ENCODE results near the gene SLC6A12.

Gene SLC6A12

GRCh38 chr12:174124-174523 is 39.8 kb downstream of the SLC6A12 start:
- Histone ChIP-seq H3K9me3 (ENCODE audit: control insufficient read depth, low read length) (no peaks in the 10 kb centered on the region), H3K27me3 (ENCODE audit: control insufficient read depth, insufficient read depth, low read length, poor library complexity, severe bottlenecking) (no peaks in the 10 kb centered on the region), H3K4me3 (ENCODE audit: insufficient read depth, low read depth, low read length) (no peak overlapping the region), H3K4me1 (ENCODE audit: control insufficient read depth, insufficient read depth, low read length) (peaks cover 43% of the 10 kb centered on the region), H3K36me3 (ENCODE audit: control insufficient read depth, insufficient read depth, low read length) (no peaks in the 10 kb centered on the region), H3K27ac (ENCODE audit: insufficient read depth, low read depth, low read length, poor library complexity, severe bottlenecking) (no peak overlapping the region)
- WGBS, 2 experiments, result 73 to 81% methylated on average over 6 of the region's 6 CpGs

- H3K4me3 ChIP-seq (ENCODE audit: insufficient read depth, low read depth, low read length), result no peak overlapping the region
- H3K36me3 ChIP-seq (ENCODE audit: control insufficient read depth, insufficient read depth, low read length), result no peaks in the 10 kb centered on the region
- no peaks in the 10 kb centered on the region for H3K9me3 ChIP-seq (ENCODE audit: control insufficient read depth, low read length)
- H3K4me1 ChIP-seq (ENCODE audit: control insufficient read depth, insufficient read depth, low read length), result peaks cover 44% of the 10 kb centered on the region
- no peak overlapping the region for H3K27ac ChIP-seq (ENCODE audit: insufficient read depth, low read depth, low read length, poor library complexity, severe bottlenecking)
- WGBS, 2 experiments, result 83 to 85% methylated on average over 15 of the region's 15 CpGs
- no peaks in the 10 kb centered on the region for H3K27me3 ChIP-seq (ENCODE audit: control insufficient read depth, insufficient read depth, low read length, poor library complexity, severe bottlenecking)
These were observed 41.2 kb downstream of the SLC6A12 start for GRCh38 chr12:172732-173161.

GRCh38 chr12:171743-172676 is 41.9 kb downstream of the SLC6A12 start:
- 74 to 77% methylated on average over 18 of the region's 18 CpGs for WGBS, 2 experiments
- H3K27ac ChIP-seq (ENCODE audit: insufficient read depth, low read depth, low read length, poor library complexity, severe bottlenecking), result no peak overlapping the region
- H3K9me3 ChIP-seq (ENCODE audit: control insufficient read depth, low read length), result no peaks in the 10 kb centered on the region
- peaks cover 49% of the 10 kb centered on the region for H3K4me1 ChIP-seq (ENCODE audit: control insufficient read depth, insufficient read depth, low read length)
- H3K4me3 ChIP-seq (ENCODE audit: insufficient read depth, low read depth, low read length), result no peak overlapping the region
- H3K36me3 ChIP-seq (ENCODE audit: control insufficient read depth, insufficient read depth, low read length), result no peaks in the 10 kb centered on the region
- no peaks in the 10 kb centered on the region for H3K27me3 ChIP-seq (ENCODE audit: control insufficient read depth, insufficient read depth, low read length, poor library complexity, severe bottlenecking)

GRCh38 chr12:171276-171675 is 42.7 kb downstream of the SLC6A12 start:
- H3K27ac ChIP-seq (ENCODE audit: insufficient read depth, low read depth, low read length, poor library complexity, severe bottlenecking), result no peak overlapping the region
- H3K27me3 ChIP-seq (ENCODE audit: control insufficient read depth, insufficient read depth, low read length, poor library complexity, severe bottlenecking), result no peaks in the 10 kb centered on the region
- 81 to 83% methylated on average over 10 of the region's 10 CpGs for WGBS, 2 experiments
- H3K4me3 ChIP-seq (ENCODE audit: insufficient read depth, low read depth, low read length), result no peak overlapping the region
- H3K9me3 ChIP-seq (ENCODE audit: control insufficient read depth, low read length), result no peaks in the 10 kb centered on the region
- peaks cover 49% of the 10 kb centered on the region for H3K4me1 ChIP-seq (ENCODE audit: control insufficient read depth, insufficient read depth, low read length)
- H3K36me3 ChIP-seq (ENCODE audit: control insufficient read depth, insufficient read depth, low read length), result no peaks in the 10 kb centered on the region

- peaks cover 49% of the 10 kb centered on the region for H3K4me1 ChIP-seq (ENCODE audit: control insufficient read depth, insufficient read depth, low read length)
- WGBS, 2 experiments, result 52 to 54% methylated on average over 29 of the region's 29 CpGs
- no peaks in the 10 kb centered on the region for H3K36me3 ChIP-seq (ENCODE audit: control insufficient read depth, insufficient read depth, low read length)
- H3K4me3 ChIP-seq (ENCODE audit: insufficient read depth, low read depth, low read length), result no peak overlapping the region
- no peaks in the 10 kb centered on the region for H3K27me3 ChIP-seq (ENCODE audit: control insufficient read depth, insufficient read depth, low read length, poor library complexity, severe bottlenecking)
- peak overlapping the region; percentile 67 for H3K27ac ChIP-seq (ENCODE audit: insufficient read depth, low read depth, low read length, poor library complexity, severe bottlenecking)
- H3K9me3 ChIP-seq (ENCODE audit: control insufficient read depth, low read length), result no peaks in the 10 kb centered on the region
These were observed 43.4 kb downstream of the SLC6A12 start for GRCh38 chr12:170371-171225.

- WGBS, 2 experiments, result 70 to 71% methylated on average over 17 of the region's 17 CpGs
- Histone ChIP-seq H3K27me3 (ENCODE audit: control insufficient read depth, insufficient read depth, low read length, poor library complexity, severe bottlenecking) (no peaks in the 10 kb centered on the region), H3K27ac (ENCODE audit: insufficient read depth, low read depth, low read length, poor library complexity, severe bottlenecking) (peak overlapping the region; percentile 67)
These were observed 44.2 kb downstream of the SLC6A12 start for GRCh38 chr12:169528-170370.

GRCh38 chr12:168763-169525 is 45.0 kb downstream of the SLC6A12 start:
- Histone ChIP-seq H3K36me3 (ENCODE audit: control insufficient read depth, insufficient read depth, low read length) (no peaks in the 10 kb centered on the region), H3K4me3 (ENCODE audit: insufficient read depth, low read depth, low read length) (no peak overlapping the region), H3K4me1 (ENCODE audit: control insufficient read depth, insufficient read depth, low read length) (peaks cover 63% of the 10 kb centered on the region), H3K9me3 (ENCODE audit: control insufficient read depth, low read length) (no peaks in the 10 kb centered on the region), H3K27me3 (ENCODE audit: control insufficient read depth, insufficient read depth, low read length, poor library complexity, severe bottlenecking) (no peaks in the 10 kb centered on the region), H3K27ac (ENCODE audit: insufficient read depth, low read depth, low read length, poor library complexity, severe bottlenecking) (no peak overlapping the region)
- 60 to 61% methylated on average over 21 to 22 of the region's 22 CpGs for WGBS, 2 experiments

More at GRCh38 chr12:169528-170370, 44.2 kb downstream of the SLC6A12 start:
- no peaks in the 10 kb centered on the region for H3K36me3 ChIP-seq (ENCODE audit: control insufficient read depth, insufficient read depth, low read length)
- H3K9me3 ChIP-seq (ENCODE audit: control insufficient read depth, low read length), result no peaks in the 10 kb centered on the region
- H3K4me1 ChIP-seq (ENCODE audit: control insufficient read depth, insufficient read depth, low read length), result peaks cover 55% of the 10 kb centered on the region
- H3K4me3 ChIP-seq (ENCODE audit: insufficient read depth, low read depth, low read length), result no peak overlapping the region

- peaks cover 60% of the 10 kb centered on the region for H3K4me1 ChIP-seq (ENCODE audit: control insufficient read depth, insufficient read depth, low read length)
- no peaks in the 10 kb centered on the region for H3K27me3 ChIP-seq (ENCODE audit: control insufficient read depth, insufficient read depth, low read length, poor library complexity, severe bottlenecking)
- no peaks in the 10 kb centered on the region for H3K9me3 ChIP-seq (ENCODE audit: control insufficient read depth, low read length)
- H3K4me3 ChIP-seq (ENCODE audit: insufficient read depth, low read depth, low read length), result no peak overlapping the region
- 93 to 94% methylated on average over 12 of the region's 12 CpGs for WGBS, 2 experiments
- no peak overlapping the region for H3K27ac ChIP-seq (ENCODE audit: insufficient read depth, low read depth, low read length, poor library complexity, severe bottlenecking)
- no peaks in the 10 kb centered on the region for H3K36me3 ChIP-seq (ENCODE audit: control insufficient read depth, insufficient read depth, low read length)
These were observed 45.9 kb downstream of the SLC6A12 start for GRCh38 chr12:167959-168600.

Measured in ectodermal cell (in vitro differentiated cells).